ENCODE measurements around the gene SGPL1.

GRCh38 chr10:70911386-70911785, 95.6 kb downstream of the SGPL1 start:
- no peak for TF ChIP-seq CTCF (conservative IDR thresholded peaks at IDR 0.05; ENCODE audit: low read depth in 2 of 2)
- no peak for TF ChIP-seq REST (IDR thresholded peaks at IDR 0.05; ENCODE audit: unreplicated experiment)
- TF ChIP-seq ZNF331 (CRISPR knock-in tag; IDR thresholded peaks at IDR 0.05; ENCODE audit: low read depth), result no peak
- no peak for TF ChIP-seq POLR2AphosphoS5 (IDR thresholded peaks at IDR 0.05; ENCODE audit: low read depth)
- TF ChIP-seq CREB1 (CRISPR knock-in tag; IDR thresholded peaks at IDR 0.05; ENCODE audit: low read depth), result no peak
- no peak for TF ChIP-seq ZNF114 (CRISPR knock-in tag; IDR thresholded peaks at IDR 0.05)
- TF ChIP-seq EZH2 (IDR thresholded peaks at IDR 0.05; ENCODE audit: low read depth, unreplicated experiment), result no peak
- no peak for TF ChIP-seq EZH2phosphoT487 (IDR thresholded peaks at IDR 0.05; ENCODE audit: unreplicated experiment)
- TF ChIP-seq STAT1 (IDR thresholded peaks at IDR 0.05; ENCODE audit: unreplicated experiment), result no peak
- TF ChIP-seq NANOG (IDR thresholded peaks at IDR 0.05; ENCODE audit: borderline replicate concordance), result no peak
- TF ChIP-seq, protein P1, sequence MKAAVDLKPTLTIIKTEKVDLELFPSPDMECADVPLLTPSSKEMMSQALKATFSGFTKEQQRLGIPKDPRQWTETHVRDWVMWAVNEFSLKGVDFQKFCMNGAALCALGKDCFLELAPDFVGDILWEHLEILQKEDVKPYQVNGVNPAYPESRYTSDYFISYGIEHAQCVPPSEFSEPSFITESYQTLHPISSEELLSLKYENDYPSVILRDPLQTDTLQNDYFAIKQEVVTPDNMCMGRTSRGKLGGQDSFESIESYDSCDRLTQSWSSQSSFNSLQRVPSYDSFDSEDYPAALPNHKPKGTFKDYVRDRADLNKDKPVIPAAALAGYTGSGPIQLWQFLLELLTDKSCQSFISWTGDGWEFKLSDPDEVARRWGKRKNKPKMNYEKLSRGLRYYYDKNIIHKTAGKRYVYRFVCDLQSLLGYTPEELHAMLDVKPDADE (IDR thresholded peaks at IDR 0.05), result no peak
- TF ChIP-seq JUNB (IDR thresholded peaks at IDR 0.05; ENCODE audit: unreplicated experiment), result no peak

Data from GM23338 (cell line).